ENCODE data around the gene ZDHHC14. TPM values are rescaled to one million over a fixed set of nuclear protein-coding genes. Genes with fewer than 3 reads are reported as not detected.
"Not testable (repeated sequence)": the region's sequence is repeated elsewhere in the genome, so short reads cannot be mapped to it uniquely, and the experiment has no call there.

ZDHHC14 gene
- polyA plus RNA-seq, 1 donor (not counting 4 experiments of a cell fraction or from before 2014, with no cell fraction given), result 6.4 TPM

DNA sequence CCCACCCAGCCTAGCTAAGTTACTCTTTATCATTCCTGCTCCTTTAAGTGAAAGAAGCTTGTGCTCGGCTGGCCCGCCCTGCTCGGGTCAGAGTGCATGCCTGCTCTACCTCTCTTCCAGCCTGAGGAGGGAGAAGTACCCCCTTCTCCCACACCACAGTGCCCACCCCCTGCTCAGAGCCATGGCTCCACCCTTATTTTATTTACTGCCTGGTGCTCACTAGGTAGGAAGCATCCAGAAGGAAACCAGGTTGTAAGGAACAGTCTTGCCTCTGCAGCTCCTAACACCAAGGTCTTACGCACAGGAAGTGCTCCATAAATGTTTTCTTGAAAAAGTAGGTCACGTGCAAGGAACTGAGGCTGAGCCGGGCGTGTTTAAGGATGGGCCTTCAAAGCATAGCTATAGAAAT is 336.4 kb downstream of the ZDHHC14 start:
- dilution Hi-C loops (cut with MboI; ENCODE audit: extremely low pct_ligation_motif_present, low sequenced_read_pairs), result no loop called here
- no peak overlapping the region for H3K4me2 ChIP-seq (ENCODE audit: control insufficient read depth, extremely low read depth, insufficient read depth, low read depth, low read length)
- no peak for DNase-seq (ENCODE audit: low read depth, low spot score)

GRCh38 chr6:157718503-157719187 is 337.7 kb downstream of the ZDHHC14 start:
- H2AFZ ChIP-seq (ENCODE audit: control insufficient read depth, low read length), result no peak overlapping the region
- H3K9me3 ChIP-seq (ENCODE audit: control insufficient read depth, low read depth, low read length), result no peaks in the 10 kb centered on the region
- dilution Hi-C loops (cut with MboI; ENCODE audit: extremely low pct_ligation_motif_present, low sequenced_read_pairs), result no loop called here
- DNase-seq (ENCODE audit: low read depth, low spot score) (no peak), FAIRE-seq (no peak)
- H3K27ac ChIP-seq (ENCODE audit: control insufficient read depth, insufficient read depth, low read length), result no peak overlapping the region
- H3K27me3 ChIP-seq (ENCODE audit: control insufficient read depth, extremely low read depth, insufficient read depth, low read length), result no peaks in the 10 kb centered on the region
- no peak overlapping the region for H3K4me2 ChIP-seq (ENCODE audit: control insufficient read depth, extremely low read depth, insufficient read depth, low read depth, low read length)
- H3K9me1 ChIP-seq (ENCODE audit: control insufficient read depth, extremely low read depth, insufficient read depth, low read length), result no peaks in the 10 kb centered on the region
- no peaks in the 10 kb centered on the region for H4K20me1 ChIP-seq (ENCODE audit: control insufficient read depth, extremely low read depth, insufficient read depth, low read length)
- H3K79me2 ChIP-seq (ENCODE audit: control insufficient read depth, insufficient read depth, low read length), result no peaks in the 10 kb centered on the region
- no peak overlapping the region for H3K9ac ChIP-seq (ENCODE audit: control insufficient read depth, extremely low read depth, insufficient read depth, low read length)
- TF ChIP-seq EZH2 (IDR thresholded peaks at IDR 0.05; ENCODE audit: low read length), result no peak
- TF ChIP-seq, protein P1, sequence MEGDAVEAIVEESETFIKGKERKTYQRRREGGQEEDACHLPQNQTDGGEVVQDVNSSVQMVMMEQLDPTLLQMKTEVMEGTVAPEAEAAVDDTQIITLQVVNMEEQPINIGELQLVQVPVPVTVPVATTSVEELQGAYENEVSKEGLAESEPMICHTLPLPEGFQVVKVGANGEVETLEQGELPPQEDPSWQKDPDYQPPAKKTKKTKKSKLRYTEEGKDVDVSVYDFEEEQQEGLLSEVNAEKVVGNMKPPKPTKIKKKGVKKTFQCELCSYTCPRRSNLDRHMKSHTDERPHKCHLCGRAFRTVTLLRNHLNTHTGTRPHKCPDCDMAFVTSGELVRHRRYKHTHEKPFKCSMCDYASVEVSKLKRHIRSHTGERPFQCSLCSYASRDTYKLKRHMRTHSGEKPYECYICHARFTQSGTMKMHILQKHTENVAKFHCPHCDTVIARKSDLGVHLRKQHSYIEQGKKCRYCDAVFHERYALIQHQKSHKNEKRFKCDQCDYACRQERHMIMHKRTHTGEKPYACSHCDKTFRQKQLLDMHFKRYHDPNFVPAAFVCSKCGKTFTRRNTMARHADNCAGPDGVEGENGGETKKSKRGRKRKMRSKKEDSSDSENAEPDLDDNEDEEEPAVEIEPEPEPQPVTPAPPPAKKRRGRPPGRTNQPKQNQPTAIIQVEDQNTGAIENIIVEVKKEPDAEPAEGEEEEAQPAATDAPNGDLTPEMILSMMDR (optimal IDR thresholded peaks at IDR 0.05 in 1 of 3, IDR thresholded peaks at IDR 0.05 in 1 of 3, conservative IDR thresholded peaks at IDR 0.05 in 1 of 3; ENCODE audit: extremely low read depth in 1 of 3, insufficient read depth in 2 of 3, low read length in 3 of 3), result no peak
- H3K4me1 ChIP-seq (ENCODE audit: control insufficient read depth, extremely low read depth, insufficient read depth, low read length), result peaks cover 4% of the 10 kb centered on the region
- H3K4me3 ChIP-seq (ENCODE audit: control insufficient read depth in 2 of 3, extremely low read depth in 1 of 3, insufficient read depth in 2 of 3, low read depth in 1 of 3, low read length in 3 of 3), result no peak overlapping the region
- H3K36me3 ChIP-seq (ENCODE audit: control insufficient read depth in 2 of 2, extremely low read depth in 1 of 2, insufficient read depth in 2 of 2, low read length in 2 of 2), result no peaks in the 10 kb centered on the region

More for the DNA sequence above, 336.4 kb downstream of the ZDHHC14 start:
- FAIRE-seq, result no peak
- Histone ChIP-seq H3K9me1 (ENCODE audit: control insufficient read depth, extremely low read depth, insufficient read depth, low read length) (no peaks in the 10 kb centered on the region), H3K9me3 (ENCODE audit: control insufficient read depth, low read depth, low read length) (no peaks in the 10 kb centered on the region), H3K9ac (ENCODE audit: control insufficient read depth, extremely low read depth, insufficient read depth, low read length) (no peak overlapping the region), H3K27me3 (ENCODE audit: control insufficient read depth, extremely low read depth, insufficient read depth, low read length) (no peaks in the 10 kb centered on the region), H3K4me1 (ENCODE audit: control insufficient read depth, extremely low read depth, insufficient read depth, low read length) (peaks cover 4% of the 10 kb centered on the region), H2AFZ (ENCODE audit: control insufficient read depth, low read length) (no peak overlapping the region), H3K27ac (ENCODE audit: control insufficient read depth, insufficient read depth, low read length) (no peak overlapping the region), H3K36me3 (ENCODE audit: control insufficient read depth in 2 of 2, extremely low read depth in 1 of 2, insufficient read depth in 2 of 2, low read length in 2 of 2) (no peaks in the 10 kb centered on the region), H3K4me3 (ENCODE audit: control insufficient read depth in 2 of 3, extremely low read depth in 1 of 3, insufficient read depth in 2 of 3, low read depth in 1 of 3, low read length in 3 of 3) (no peak overlapping the region), H3K79me2 (ENCODE audit: control insufficient read depth, insufficient read depth, low read length) (no peaks in the 10 kb centered on the region), H4K20me1 (ENCODE audit: control insufficient read depth, extremely low read depth, insufficient read depth, low read length) (no peaks in the 10 kb centered on the region)
- no peak for TF ChIP-seq EZH2 (IDR thresholded peaks at IDR 0.05; ENCODE audit: low read length)
- TF ChIP-seq, protein P1 (optimal IDR thresholded peaks at IDR 0.05 in 1 of 3, IDR thresholded peaks at IDR 0.05 in 1 of 3, conservative IDR thresholded peaks at IDR 0.05 in 1 of 3; ENCODE audit: extremely low read depth in 1 of 3, insufficient read depth in 2 of 3, low read length in 3 of 3), result no peak

DNA sequence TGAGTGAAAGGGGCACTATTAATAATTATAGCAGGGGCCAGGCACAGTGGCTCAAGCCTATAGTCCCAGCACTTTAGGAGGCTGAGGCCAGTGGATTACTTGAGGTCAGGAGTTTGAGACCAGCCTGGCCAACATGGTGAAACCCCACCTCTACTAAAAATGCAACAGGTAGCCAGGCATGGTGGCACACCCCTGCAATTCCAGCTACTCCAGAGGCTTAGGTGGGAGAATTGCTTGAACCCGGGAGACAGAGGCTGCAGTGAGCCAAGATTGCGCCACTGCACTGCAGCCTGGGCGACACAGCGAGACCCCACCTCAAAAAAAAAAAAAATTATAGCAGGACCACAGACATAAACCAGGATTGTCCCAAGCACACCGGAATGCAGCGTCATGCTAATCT is 340.0 kb downstream of the ZDHHC14 start:
- H3K27me3 ChIP-seq (ENCODE audit: control insufficient read depth, extremely low read depth, insufficient read depth, low read length); H3K36me3 ChIP-seq (ENCODE audit: control insufficient read depth in 2 of 2, extremely low read depth in 1 of 2, insufficient read depth in 2 of 2, low read length in 2 of 2); dilution Hi-C loops (cut with MboI; ENCODE audit: extremely low pct_ligation_motif_present, low sequenced_read_pairs); H3K27ac ChIP-seq (ENCODE audit: control insufficient read depth, insufficient read depth, low read length); H3K4me3 ChIP-seq (ENCODE audit: control insufficient read depth in 2 of 3, extremely low read depth in 1 of 3, insufficient read depth in 2 of 3, low read depth in 1 of 3, low read length in 3 of 3); DNase-seq (ENCODE audit: low read depth, low spot score); H2AFZ ChIP-seq (ENCODE audit: control insufficient read depth, low read length); FAIRE-seq; H3K9ac ChIP-seq (ENCODE audit: control insufficient read depth, extremely low read depth, insufficient read depth, low read length); H3K4me1 ChIP-seq (ENCODE audit: control insufficient read depth, extremely low read depth, insufficient read depth, low read length); H3K79me2 ChIP-seq (ENCODE audit: control insufficient read depth, insufficient read depth, low read length); H3K4me2 ChIP-seq (ENCODE audit: control insufficient read depth, extremely low read depth, insufficient read depth, low read depth, low read length); H3K9me3 ChIP-seq (ENCODE audit: control insufficient read depth, low read depth, low read length); H4K20me1 ChIP-seq (ENCODE audit: control insufficient read depth, extremely low read depth, insufficient read depth, low read length); H3K9me1 ChIP-seq (ENCODE audit: control insufficient read depth, extremely low read depth, insufficient read depth, low read length): not testable (repeated sequence)
